ENCODE data around the gene VLDLR.

DNA sequence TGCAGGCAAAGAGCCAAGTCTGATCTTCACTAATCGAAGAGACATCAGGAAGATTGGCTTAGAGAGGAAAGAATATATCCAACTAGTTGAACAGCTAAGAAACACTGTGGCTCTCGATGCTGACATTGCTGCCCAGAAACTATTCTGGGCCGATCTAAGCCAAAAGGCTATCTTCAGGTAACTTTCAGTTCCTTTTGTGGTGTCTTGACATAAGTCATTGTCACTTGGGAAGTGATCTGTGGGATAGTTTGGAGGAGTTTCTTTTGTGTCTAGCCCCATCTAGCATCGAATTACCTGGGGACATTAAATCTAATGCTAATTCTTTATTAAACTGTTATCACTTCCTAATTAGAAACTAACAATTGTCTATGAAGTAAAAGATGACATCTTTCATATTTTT lies 24.0 kb downstream of the VLDLR start:
- TF ChIP-seq TAF7 (optimal IDR thresholded peaks at IDR 0.05; ENCODE audit: borderline replicate concordance, low read depth, low read length) (no peak), CTBP2 (IDR thresholded peaks at IDR 0.05; ENCODE audit: borderline replicate concordance, insufficient read depth, insufficient read length, low read length) (no peak), POLR2A (IDR thresholded peaks at IDR 0.05; ENCODE audit: control extremely low read depth in 1 of 2, low read depth in 2 of 2, low read length in 2 of 2) (no peak), EP300 (IDR thresholded peaks at IDR 0.05; ENCODE audit: borderline replicate concordance in 1 of 2, low read depth in 2 of 2, low read length in 2 of 2) (no peak), POLR2AphosphoS5 (IDR thresholded peaks at IDR 0.05; ENCODE audit: low read depth, low read length) (no peak), NRF1 (IDR thresholded peaks at IDR 0.05; ENCODE audit: low read depth, low read length) (no peak), ZNF274 (IDR thresholded peaks at IDR 0.05; ENCODE audit: borderline replicate concordance, extremely low read depth, low read length) (no peak)
- TF ChIP-seq, protein P1, sequence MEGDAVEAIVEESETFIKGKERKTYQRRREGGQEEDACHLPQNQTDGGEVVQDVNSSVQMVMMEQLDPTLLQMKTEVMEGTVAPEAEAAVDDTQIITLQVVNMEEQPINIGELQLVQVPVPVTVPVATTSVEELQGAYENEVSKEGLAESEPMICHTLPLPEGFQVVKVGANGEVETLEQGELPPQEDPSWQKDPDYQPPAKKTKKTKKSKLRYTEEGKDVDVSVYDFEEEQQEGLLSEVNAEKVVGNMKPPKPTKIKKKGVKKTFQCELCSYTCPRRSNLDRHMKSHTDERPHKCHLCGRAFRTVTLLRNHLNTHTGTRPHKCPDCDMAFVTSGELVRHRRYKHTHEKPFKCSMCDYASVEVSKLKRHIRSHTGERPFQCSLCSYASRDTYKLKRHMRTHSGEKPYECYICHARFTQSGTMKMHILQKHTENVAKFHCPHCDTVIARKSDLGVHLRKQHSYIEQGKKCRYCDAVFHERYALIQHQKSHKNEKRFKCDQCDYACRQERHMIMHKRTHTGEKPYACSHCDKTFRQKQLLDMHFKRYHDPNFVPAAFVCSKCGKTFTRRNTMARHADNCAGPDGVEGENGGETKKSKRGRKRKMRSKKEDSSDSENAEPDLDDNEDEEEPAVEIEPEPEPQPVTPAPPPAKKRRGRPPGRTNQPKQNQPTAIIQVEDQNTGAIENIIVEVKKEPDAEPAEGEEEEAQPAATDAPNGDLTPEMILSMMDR (IDR thresholded peaks at IDR 0.05; ENCODE audit: control extremely low read depth in 1 of 3, insufficient read depth in 1 of 3, low read depth in 1 of 3, low read length in 3 of 3) = no peak
- TF ChIP-seq, protein P2, sequence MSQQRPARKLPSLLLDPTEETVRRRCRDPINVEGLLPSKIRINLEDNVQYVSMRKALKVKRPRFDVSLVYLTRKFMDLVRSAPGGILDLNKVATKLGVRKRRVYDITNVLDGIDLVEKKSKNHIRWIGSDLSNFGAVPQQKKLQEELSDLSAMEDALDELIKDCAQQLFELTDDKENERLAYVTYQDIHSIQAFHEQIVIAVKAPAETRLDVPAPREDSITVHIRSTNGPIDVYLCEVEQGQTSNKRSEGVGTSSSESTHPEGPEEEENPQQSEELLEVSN (IDR thresholded peaks at IDR 0.05) = no peak
